Chondrocyte (in vitro differentiated cells): ENCODE measurements around the gene SMARCAL1. TPM values are rescaled to one million over a fixed set of nuclear protein-coding genes. Genes with fewer than 3 reads are reported as not detected.

Experiments used
- DNase-seq: peaks from one replicate; pipeline ENCODE4 v3.0.0; 2021; ENCODE audit warnings: mixed read lengths, low spot score
- H3K27ac Mint-ChIP-seq: one replicate; pipeline ENCODE4 v1.8.0; 2021; ENCODE audit warnings: mild to moderate bottlenecking, moderate library complexity, mixed read lengths; ENCODE audit not compliant: unreplicated experiment
- H3K27me3 Mint-ChIP-seq: 2 replicates; pipeline ENCODE4 v1.8.0; 2021; ENCODE audit warnings: low read depth, mixed read lengths
- H3K36me3 Mint-ChIP-seq: 2 replicates; pipeline ENCODE4 v1.8.0; 2021; ENCODE audit warnings: low read depth, mixed read lengths
- H3K4me1 Mint-ChIP-seq: 2 replicates; pipeline ENCODE4 v1.8.0; 2021; ENCODE audit warnings: low read depth, mild to moderate bottlenecking, mixed read lengths
- H3K4me3 Mint-ChIP-seq: one replicate; pipeline ENCODE4 v1.8.0; 2021; ENCODE audit warnings: mild to moderate bottlenecking, moderate library complexity, mixed read lengths; ENCODE audit not compliant: unreplicated experiment
- H3K9me3 Mint-ChIP-seq: 2 replicates; pipeline ENCODE4 v1.8.0; 2021; ENCODE audit warnings: low read depth, mixed read lengths
- total RNA-seq: library from RNA; stranded (reverse); gene quantifications from 3 replicates; pipeline ENCODE4 v1.2.1, GENCODE V29; 2021
- TF ChIP-seq, protein P1 (sequence below): fragments of 200-600 bp; sonication (generic); IDR thresholded peaks from 2 replicates; pipeline ENCODE4 v1.5.0; 2021; ENCODE audit warnings: antibody characterized with exemption, mild to moderate bottlenecking, moderate library complexity

Gene SMARCAL1
- total RNA-seq, 1 donor from 2014 or later = 26.3 TPM

DNA sequence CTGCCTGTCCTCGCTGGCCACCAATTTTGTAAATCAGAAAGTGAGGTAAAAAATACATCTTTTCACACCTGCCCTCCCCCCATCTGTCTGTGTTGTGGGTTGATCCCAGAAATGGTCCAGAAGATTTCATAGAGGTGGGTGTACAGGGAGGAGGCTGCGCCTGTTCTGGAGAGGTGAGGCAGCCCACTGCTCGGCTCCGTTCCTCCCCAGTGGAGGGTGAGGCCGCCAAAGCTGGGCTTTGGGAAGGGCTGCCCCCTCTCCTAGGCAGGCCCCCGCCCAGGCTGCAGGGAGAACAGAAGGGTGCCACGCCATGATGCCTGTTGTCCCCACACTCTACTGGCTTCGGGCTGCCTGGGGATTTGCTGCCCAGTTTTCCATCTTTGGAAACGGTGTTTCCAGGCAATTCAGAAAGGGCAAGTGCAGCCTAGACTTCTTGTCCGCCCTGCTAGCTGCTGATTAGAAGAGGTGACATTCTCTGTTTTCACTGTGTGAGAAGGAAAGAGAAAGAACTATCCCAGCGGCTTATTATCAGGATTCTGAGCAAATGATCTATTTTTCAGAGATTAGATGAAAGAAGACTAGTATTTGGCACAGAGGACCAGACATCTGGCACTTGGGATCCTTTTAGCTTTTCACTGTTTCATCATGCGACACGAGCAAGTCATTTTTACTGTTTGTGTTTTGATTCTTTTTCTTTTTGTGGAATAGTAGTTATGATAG is 18.7 kb downstream of the SMARCAL1 start:
- no peaks in the 10 kb centered on the region for H3K27me3 Mint-ChIP-seq
- H3K27ac Mint-ChIP-seq = no peak overlapping the region
- H3K4me1 Mint-ChIP-seq = peaks cover 24% of the 10 kb centered on the region
- no peaks in the 10 kb centered on the region for H3K9me3 Mint-ChIP-seq
- no peak for DNase-seq
- H3K4me3 Mint-ChIP-seq = no peak overlapping the region
- peaks cover 39% of the 10 kb centered on the region for H3K36me3 Mint-ChIP-seq
- TF ChIP-seq, protein P1, sequence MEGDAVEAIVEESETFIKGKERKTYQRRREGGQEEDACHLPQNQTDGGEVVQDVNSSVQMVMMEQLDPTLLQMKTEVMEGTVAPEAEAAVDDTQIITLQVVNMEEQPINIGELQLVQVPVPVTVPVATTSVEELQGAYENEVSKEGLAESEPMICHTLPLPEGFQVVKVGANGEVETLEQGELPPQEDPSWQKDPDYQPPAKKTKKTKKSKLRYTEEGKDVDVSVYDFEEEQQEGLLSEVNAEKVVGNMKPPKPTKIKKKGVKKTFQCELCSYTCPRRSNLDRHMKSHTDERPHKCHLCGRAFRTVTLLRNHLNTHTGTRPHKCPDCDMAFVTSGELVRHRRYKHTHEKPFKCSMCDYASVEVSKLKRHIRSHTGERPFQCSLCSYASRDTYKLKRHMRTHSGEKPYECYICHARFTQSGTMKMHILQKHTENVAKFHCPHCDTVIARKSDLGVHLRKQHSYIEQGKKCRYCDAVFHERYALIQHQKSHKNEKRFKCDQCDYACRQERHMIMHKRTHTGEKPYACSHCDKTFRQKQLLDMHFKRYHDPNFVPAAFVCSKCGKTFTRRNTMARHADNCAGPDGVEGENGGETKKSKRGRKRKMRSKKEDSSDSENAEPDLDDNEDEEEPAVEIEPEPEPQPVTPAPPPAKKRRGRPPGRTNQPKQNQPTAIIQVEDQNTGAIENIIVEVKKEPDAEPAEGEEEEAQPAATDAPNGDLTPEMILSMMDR = no peak

GRCh38 chr2:216431531-216431856 is 19.2 kb downstream of the SMARCAL1 start:
- Mint-ChIP-seq H3K36me3 (peaks cover 39% of the 10 kb centered on the region), H3K9me3 (no peaks in the 10 kb centered on the region), H3K4me3 (no peak overlapping the region), H3K27ac (no peak overlapping the region), H3K4me1 (peaks cover 24% of the 10 kb centered on the region), H3K27me3 (no peaks in the 10 kb centered on the region)
- TF ChIP-seq, protein P1 = no peak
- DNase-seq = no peak

DNA sequence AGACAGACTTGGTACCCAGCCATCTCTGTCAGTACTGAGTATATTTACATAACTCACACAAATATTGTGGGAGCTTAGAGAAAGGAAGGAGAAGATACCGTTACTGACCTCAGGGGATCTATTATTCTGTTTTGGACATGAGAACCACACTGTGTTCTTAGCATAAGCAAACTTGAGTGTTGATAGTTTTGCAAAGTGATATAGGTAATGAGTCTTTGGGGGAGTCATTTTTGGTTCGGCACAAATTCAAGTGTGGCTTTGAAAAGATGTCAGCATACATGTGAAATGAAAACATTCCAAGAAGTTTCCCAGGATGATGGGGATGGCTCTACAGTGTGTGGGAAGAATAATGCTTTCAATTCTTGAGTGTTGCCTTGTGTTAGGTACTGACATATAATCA is 24.1 kb downstream of the SMARCAL1 start:
- H3K9me3 Mint-ChIP-seq = no peaks in the 10 kb centered on the region
- peak overlapping the region; percentile 55 for H3K27ac Mint-ChIP-seq
- no peak overlapping the region for H3K4me3 Mint-ChIP-seq
- H3K36me3 Mint-ChIP-seq = peaks cover 33% of the 10 kb centered on the region
- peaks cover 25% of the 10 kb centered on the region for H3K4me1 Mint-ChIP-seq
- DNase-seq = no peak
- TF ChIP-seq, protein P1 = no peak
- H3K27me3 Mint-ChIP-seq = no peaks in the 10 kb centered on the region

DNA sequence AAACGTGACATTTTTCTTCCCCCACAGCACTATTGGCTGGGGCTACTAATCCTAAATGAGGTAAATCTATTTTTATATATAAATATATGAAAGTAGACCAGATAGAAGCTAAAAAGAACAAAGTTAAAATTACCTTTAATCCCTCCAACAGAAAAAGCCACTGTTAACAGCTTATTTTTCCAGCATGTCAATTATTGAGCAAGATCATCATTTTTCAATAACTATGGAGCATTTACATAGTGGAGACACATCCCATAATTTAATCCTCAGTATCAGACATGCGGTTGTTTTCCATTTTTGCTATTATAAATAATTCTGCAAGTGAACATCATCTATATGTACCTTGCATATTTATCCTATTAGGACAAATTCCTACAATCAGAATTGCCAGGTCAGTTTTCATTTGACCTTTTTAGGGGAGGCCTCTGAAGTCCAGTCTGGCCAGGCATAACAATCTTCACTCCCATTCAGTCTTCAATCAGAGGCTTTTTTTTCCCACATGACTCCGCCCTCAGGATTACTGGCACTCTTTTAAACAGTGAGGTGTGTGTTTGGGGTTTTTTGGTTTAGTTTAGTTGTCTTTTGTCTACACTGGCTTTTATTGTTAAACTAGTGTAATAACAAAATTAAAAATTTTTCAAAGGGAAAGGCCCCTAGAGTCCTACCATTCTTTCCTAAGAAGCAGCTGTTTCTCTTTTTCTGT is 29.2 kb downstream of the SMARCAL1 start:
- no peak overlapping the region for H3K27ac Mint-ChIP-seq
- DNase-seq = no peak

DNA sequence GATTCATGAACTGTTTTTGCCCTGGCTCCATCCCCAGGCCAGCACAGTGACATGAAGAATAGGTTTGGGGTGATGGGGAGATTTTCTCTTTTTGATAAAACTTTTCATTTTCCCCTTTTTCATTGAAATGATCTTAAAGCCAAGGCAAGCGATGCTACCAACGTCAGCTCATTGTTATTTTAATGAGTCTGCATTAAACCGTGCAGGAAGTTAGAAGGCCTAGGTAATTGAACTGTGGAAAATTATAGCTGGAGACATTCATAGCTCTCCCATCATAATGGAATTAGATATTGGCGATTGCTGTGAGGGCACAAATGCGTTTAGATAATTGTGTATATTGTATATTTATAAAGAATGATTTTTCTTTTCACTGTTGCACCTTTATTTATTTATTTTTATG is 33.2 kb downstream of the SMARCAL1 start:
- TF ChIP-seq, protein P1 = no peak
- Mint-ChIP-seq H3K27ac (no peak overlapping the region), H3K27me3 (no peaks in the 10 kb centered on the region), H3K4me3 (no peak overlapping the region), H3K4me1 (peaks cover 22% of the 10 kb centered on the region), H3K36me3 (peaks cover 42% of the 10 kb centered on the region), H3K9me3 (peaks cover 5% of the 10 kb centered on the region)
- DNase-seq = no peak

More for the DNA sequence above, 29.2 kb downstream of the SMARCAL1 start:
- Mint-ChIP-seq H3K9me3 (no peaks in the 10 kb centered on the region), H3K4me3 (no peak overlapping the region), H3K36me3 (peaks cover 19% of the 10 kb centered on the region), H3K4me1 (peaks cover 31% of the 10 kb centered on the region), H3K27me3 (no peaks in the 10 kb centered on the region)
- TF ChIP-seq, protein P1 = no peak
